ENCODE data around the gene CACNA1C. TPM values are rescaled to one million over a fixed set of nuclear protein-coding genes. Genes with fewer than 3 reads are reported as not detected.

Gene CACNA1C
- total RNA-seq, 2 donors from 2014 or later, result 0.86 to 6.3 TPM

DNA sequence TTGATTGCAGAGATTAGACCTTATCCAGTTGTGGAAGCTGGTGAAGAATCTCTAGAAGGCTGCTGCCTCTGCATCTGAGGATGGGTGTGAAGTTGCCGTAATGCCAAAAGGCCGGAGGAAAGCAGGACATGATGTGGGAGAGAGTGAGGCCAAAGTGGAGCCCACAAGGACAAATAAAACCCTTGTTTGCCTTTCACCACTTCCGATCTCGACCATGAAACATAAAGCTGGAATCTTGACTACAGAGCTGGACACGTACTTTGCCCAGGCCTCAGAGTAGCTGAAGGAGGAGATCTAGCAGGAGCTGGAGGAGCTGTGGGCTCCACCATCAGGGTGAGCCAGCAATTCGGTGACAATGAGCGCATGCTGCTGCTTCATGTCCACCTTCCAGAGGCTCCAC lies 5.0 kb upstream of the CACNA1C start:
- H3K27ac Mint-ChIP-seq, result no peak overlapping the region
- H3K9me3 Mint-ChIP-seq, result no peaks in the 10 kb centered on the region
- no peaks in the 10 kb centered on the region for H3K36me3 Mint-ChIP-seq (ENCODE audit: low read depth)
- Histone ChIP-seq H3K36me3 (ENCODE audit: control insufficient read depth, insufficient read depth, low read length) (no peaks in the 10 kb centered on the region), H3K4me3 (ENCODE audit: low read length) (no peak overlapping the region), H3K27ac (ENCODE audit: low read depth, low read length) (no peak overlapping the region), H3K4me1 (ENCODE audit: control insufficient read depth, insufficient read depth, low read length) (no peaks in the 10 kb centered on the region), H3K9me3 (ENCODE audit: control insufficient read depth, low read length) (no peaks in the 10 kb centered on the region), H3K9ac (ENCODE audit: extremely low read depth, low read length, poor library complexity, severe bottlenecking) (no peak overlapping the region), H3K27me3 (ENCODE audit: control insufficient read depth, insufficient read depth, low read length, poor library complexity, severe bottlenecking) (peaks cover 34% of the 10 kb centered on the region)
- DNase-seq, result no peak
- WGBS, 2 experiments (ENCODE audit: insufficient coverage in 1 of 2, insufficient read length in 1 of 2), result 91 to 98% methylated on average over 7 of the region's 7 CpGs
- peaks cover 17% of the 10 kb centered on the region for H3K4me1 Mint-ChIP-seq
- peaks cover 66% of the 10 kb centered on the region for H3K27me3 Mint-ChIP-seq (ENCODE audit: insufficient read depth)
- H3K4me3 Mint-ChIP-seq, result no peak overlapping the region
- TF ChIP-seq, protein P1, sequence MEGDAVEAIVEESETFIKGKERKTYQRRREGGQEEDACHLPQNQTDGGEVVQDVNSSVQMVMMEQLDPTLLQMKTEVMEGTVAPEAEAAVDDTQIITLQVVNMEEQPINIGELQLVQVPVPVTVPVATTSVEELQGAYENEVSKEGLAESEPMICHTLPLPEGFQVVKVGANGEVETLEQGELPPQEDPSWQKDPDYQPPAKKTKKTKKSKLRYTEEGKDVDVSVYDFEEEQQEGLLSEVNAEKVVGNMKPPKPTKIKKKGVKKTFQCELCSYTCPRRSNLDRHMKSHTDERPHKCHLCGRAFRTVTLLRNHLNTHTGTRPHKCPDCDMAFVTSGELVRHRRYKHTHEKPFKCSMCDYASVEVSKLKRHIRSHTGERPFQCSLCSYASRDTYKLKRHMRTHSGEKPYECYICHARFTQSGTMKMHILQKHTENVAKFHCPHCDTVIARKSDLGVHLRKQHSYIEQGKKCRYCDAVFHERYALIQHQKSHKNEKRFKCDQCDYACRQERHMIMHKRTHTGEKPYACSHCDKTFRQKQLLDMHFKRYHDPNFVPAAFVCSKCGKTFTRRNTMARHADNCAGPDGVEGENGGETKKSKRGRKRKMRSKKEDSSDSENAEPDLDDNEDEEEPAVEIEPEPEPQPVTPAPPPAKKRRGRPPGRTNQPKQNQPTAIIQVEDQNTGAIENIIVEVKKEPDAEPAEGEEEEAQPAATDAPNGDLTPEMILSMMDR (conservative IDR thresholded peaks at IDR 0.05), result no peak

DNA sequence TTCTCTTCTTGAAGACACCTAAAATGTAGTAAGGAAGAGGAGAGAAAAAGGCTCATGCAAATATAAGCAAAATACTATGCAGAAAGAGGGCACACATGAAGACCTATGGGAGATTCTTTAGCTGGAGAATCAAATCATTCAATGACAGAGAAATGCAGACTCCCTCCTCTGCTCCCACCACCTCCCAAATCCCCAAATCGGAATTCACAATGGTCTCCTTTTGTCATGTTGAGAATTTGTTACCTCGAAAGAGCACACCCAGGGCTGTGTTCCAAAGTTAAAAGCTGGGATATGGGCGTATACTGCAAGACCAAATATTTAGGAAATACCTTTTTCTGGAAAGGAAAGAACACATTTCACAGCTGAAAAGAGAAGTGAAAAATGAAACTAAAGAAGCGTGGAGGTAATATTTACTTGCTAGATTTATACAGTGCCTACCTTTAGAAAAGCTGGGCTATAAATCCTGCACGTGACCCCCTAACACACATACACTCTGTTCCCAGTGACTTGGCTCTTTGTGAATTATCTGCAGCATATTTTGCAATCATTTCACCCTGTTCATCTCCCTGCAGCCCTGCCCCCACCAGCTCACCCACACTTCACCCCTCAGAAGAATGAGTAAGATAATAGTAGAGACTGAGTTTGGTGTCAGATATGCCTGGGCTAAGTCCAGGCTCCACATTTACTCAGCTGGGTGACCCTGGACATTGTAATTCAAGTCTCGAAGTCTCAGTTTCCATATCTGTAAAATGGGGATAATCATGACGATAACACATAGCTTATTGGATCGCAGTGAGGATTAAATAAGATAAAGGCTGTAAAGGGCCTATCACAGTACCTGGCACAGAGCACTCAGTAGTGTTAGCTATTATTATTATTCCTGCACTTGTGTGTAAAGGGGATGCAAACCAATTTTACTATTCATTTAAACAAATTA lies 2.9 kb upstream of the CACNA1C start:
- DNase-seq, result no peak
- TF ChIP-seq, protein P1 (conservative IDR thresholded peaks at IDR 0.05), result no peak
- no peak overlapping the region for H3K27ac Mint-ChIP-seq
- no peaks in the 10 kb centered on the region for H3K4me1 ChIP-seq (ENCODE audit: control insufficient read depth, insufficient read depth, low read length)
- H3K9me3 Mint-ChIP-seq, result no peaks in the 10 kb centered on the region
- no peaks in the 10 kb centered on the region for H3K36me3 Mint-ChIP-seq (ENCODE audit: low read depth)
- no peak overlapping the region for H3K4me3 ChIP-seq (ENCODE audit: low read length)
- no peak overlapping the region for H3K4me3 Mint-ChIP-seq
- no peaks in the 10 kb centered on the region for H3K36me3 ChIP-seq (ENCODE audit: control insufficient read depth, insufficient read depth, low read length)
- H3K9me3 ChIP-seq (ENCODE audit: control insufficient read depth, low read length), result no peaks in the 10 kb centered on the region
- peaks cover 13% of the 10 kb centered on the region for H3K4me1 Mint-ChIP-seq
- 75 to 94% methylated on average over 6 to 8 of the region's 8 CpGs for WGBS, 2 experiments (ENCODE audit: insufficient coverage in 1 of 2, insufficient read length in 1 of 2)
- H3K9ac ChIP-seq (ENCODE audit: extremely low read depth, low read length, poor library complexity, severe bottlenecking), result no peak overlapping the region
- no peak overlapping the region for H3K27ac ChIP-seq (ENCODE audit: low read depth, low read length)
- H3K27me3 ChIP-seq (ENCODE audit: control insufficient read depth, insufficient read depth, low read length, poor library complexity, severe bottlenecking), result peaks cover 52% of the 10 kb centered on the region
- peaks cover 75% of the 10 kb centered on the region for H3K27me3 Mint-ChIP-seq (ENCODE audit: insufficient read depth)

DNA sequence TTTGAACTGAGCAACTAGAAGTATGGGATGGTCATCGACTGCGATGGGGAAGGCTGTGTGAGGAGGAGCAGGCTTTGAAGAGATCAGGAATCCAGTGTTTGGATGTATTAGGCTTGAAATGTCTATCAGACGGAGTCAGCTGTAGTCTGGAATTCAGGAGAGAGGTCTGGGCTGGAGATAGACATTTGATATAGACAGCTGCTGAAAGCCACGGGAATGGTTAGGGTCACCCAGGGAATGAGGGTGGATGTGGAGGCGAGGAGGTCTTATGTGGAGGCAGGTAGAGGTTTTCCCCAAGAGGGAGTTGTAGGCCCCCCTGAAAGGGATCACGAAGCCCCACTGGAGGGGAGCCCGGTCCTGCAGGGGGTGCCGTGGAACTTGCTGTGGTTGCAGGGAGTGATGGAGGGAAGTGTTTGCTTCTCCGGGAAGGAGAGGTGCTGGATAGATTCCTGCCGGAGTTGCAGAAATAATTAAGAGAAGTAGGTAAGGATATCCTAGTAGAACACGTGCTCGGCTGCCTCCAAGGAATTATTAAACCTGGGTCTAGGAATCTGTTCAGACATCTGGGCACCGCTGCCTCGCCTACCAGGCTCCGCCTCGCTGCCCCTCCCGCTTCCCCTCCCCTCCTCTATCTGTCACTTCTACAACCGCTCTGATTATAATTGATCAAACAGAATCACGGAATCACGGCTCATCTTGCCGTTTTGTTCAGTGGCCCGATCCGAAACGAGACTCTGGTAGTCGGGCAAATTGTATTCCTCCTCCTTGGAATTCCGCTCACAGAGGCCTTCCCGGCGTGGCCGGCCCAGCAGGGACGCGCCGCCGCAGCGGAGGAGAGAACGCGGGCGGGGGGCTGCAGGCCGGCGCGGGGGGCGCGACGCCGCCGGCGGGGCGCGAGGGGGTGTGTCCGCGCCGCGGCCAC lies 826 bp upstream of the CACNA1C start:
- Mint-ChIP-seq H3K4me1 (peaks cover 12% of the 10 kb centered on the region), H3K27me3 (ENCODE audit: insufficient read depth) (peaks cover 77% of the 10 kb centered on the region), H3K4me3 (peak overlapping the region; percentile 60), H3K9me3 (no peaks in the 10 kb centered on the region), H3K27ac (no peak overlapping the region), H3K36me3 (ENCODE audit: low read depth) (no peaks in the 10 kb centered on the region)
- H3K4me1 ChIP-seq (ENCODE audit: control insufficient read depth, insufficient read depth, low read length), result no peaks in the 10 kb centered on the region
- no peaks in the 10 kb centered on the region for H3K36me3 ChIP-seq (ENCODE audit: control insufficient read depth, insufficient read depth, low read length)
- no peak overlapping the region for H3K27ac ChIP-seq (ENCODE audit: low read depth, low read length)
- peak overlapping the region; percentile 74 for H3K4me3 ChIP-seq (ENCODE audit: low read length)
- H3K9me3 ChIP-seq (ENCODE audit: control insufficient read depth, low read length), result no peaks in the 10 kb centered on the region
- no peak overlapping the region for H3K9ac ChIP-seq (ENCODE audit: extremely low read depth, low read length, poor library complexity, severe bottlenecking)
- DNase-seq, result peak; percentile 79
- WGBS, 2 experiments (ENCODE audit: insufficient coverage in 1 of 2, insufficient read length in 1 of 2), result 13 to 29% methylated on average over 13 to 52 of the region's 52 CpGs
- peaks cover 73% of the 10 kb centered on the region for H3K27me3 ChIP-seq (ENCODE audit: control insufficient read depth, insufficient read depth, low read length, poor library complexity, severe bottlenecking)
- TF ChIP-seq, protein P1 (conservative IDR thresholded peaks at IDR 0.05), result no peak

All from endodermal cell (in vitro differentiated cells).